ENCODE data around the gene LRRFIP1. TPM values are rescaled to one million over a fixed set of nuclear protein-coding genes. Genes with fewer than 3 reads are reported as not detected.

Gene LRRFIP1
- total and polyA plus RNA-seq, 2 of the 13 experiments (the other 11 are each of a cell fraction or from before 2014, with no cell fraction given): 15.9 to 40.5 TPM

- Histone ChIP-seq H3K9ac (ENCODE audit: insufficient read depth, low read depth, low read length) (no peak within 1 kb of the TSS), H3K27ac (ENCODE audit: extremely low read length, insufficient read depth, low read length) (no peak within 1 kb of the TSS), H4K20me1 (ENCODE audit: insufficient read depth, low read length) (no peaks in the 10 kb centered on the region), H3K4me1 (ENCODE audit: insufficient read depth, low read length) (no peaks in the 10 kb centered on the region), H3K79me2 (ENCODE audit: insufficient read depth, low read length) (no peaks in the 10 kb centered on the region), H3K4me2 (ENCODE audit: low read depth, low read length) (no peak within 1 kb of the TSS), H3K36me3 (replicated peaks in 1 of 2; ENCODE audit: control insufficient read depth in 1 of 2, insufficient read depth in 2 of 2, low read length in 2 of 2) (no peaks in the 10 kb centered on the region), H3K9me3 (ENCODE audit: low read length) (no peaks in the 10 kb centered on the region), H2AFZ (ENCODE audit: low read length) (no peak within 1 kb of the TSS), H3K4me3 (replicated peaks in 1 of 3; ENCODE audit: insufficient read depth in 1 of 3, low read depth in 2 of 3, low read length in 3 of 3) (no peak within 1 kb of the TSS), H3K27me3 (ENCODE audit: control insufficient read depth in 1 of 2, insufficient read depth in 2 of 2, low read length in 2 of 2) (peaks cover 0 to 4% of the 10 kb centered on the region in 2 experiments; a peak in 1 of 5 replicates)
- DNase-seq (ENCODE audit: low spot score) (no peak), ATAC-seq (no peak), FAIRE-seq (no peak)
- ChIA-PET CTCF (ENCODE audit: low intra/inter-chr PET ratio, low total read pairs) (no interaction called here), POLR2A (no interaction called here)
- 91% methylated on average over 84 of the region's 84 CpGs for WGBS (ENCODE audit: low lambda C conversion rate)
- TF ChIP-seq ARHGAP35 (CRISPR knock-in tag; IDR thresholded peaks at IDR 0.05; ENCODE audit: borderline replicate concordance): no peak
- no peak for TF ChIP-seq DR1 (CRISPR knock-in tag; IDR thresholded peaks at IDR 0.05)
- intact Hi-C loops (cut with micrococcal nuclease; ENCODE audit: unreplicated experiment) (no loop called here), in situ Hi-C loops (cut with HindIII; ENCODE audit: extremely low pct_ligation_motif_present, low pct_unique_long_range_greater_than_20kb) (no loop called here)
- no TSS peak for BruUV-seq (replicated peaks)
Observed at GRCh38 chr2:237798236-237799059, 171.1 kb downstream of the LRRFIP1 start, which contains the start of gene RBM44. Gene RBM44, plus strand, starts transcription at chr2:237798779. Its CDS starts 14,831 bp downstream, at chr2:237813610.

DNA sequence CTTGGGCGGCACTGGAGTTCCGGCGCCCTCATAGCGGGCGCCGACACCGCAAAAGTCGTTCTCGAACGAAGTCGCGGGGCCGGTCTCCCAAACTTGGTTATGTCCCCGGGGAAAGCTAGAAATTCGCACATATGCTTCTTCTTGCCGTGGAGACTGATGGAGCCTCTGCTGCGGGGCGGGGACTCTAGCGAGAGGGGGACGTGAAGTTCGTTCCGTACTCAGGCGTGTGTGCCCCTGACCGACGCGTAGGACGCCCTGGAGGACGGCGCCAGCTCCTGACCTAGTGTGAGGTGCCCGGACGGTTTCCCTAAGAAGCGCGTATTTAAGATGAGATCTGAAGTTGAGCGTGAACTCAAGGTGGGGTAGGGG, 171.7 kb downstream of the LRRFIP1 start:
- no peak for DNase-seq (ENCODE audit: low spot score)
- no peak overlapping the region for H2AFZ ChIP-seq (ENCODE audit: low read length)
- H3K4me1 ChIP-seq (ENCODE audit: insufficient read depth, low read length): no peaks in the 10 kb centered on the region
- no peak overlapping the region for H3K4me2 ChIP-seq (ENCODE audit: low read depth, low read length)
- H3K27ac ChIP-seq (ENCODE audit: extremely low read length, insufficient read depth, low read length): no peak overlapping the region
- POLR2A ChIA-PET: no interaction called here
- peaks cover 0 to 4% of the 10 kb centered on the region in 2 experiments; a peak in 1 of 5 replicates for H3K27me3 ChIP-seq (ENCODE audit: control insufficient read depth in 1 of 2, insufficient read depth in 2 of 2, low read length in 2 of 2)
- H3K9ac ChIP-seq (ENCODE audit: insufficient read depth, low read depth, low read length): no peak overlapping the region
- no peaks in the 10 kb centered on the region for H4K20me1 ChIP-seq (ENCODE audit: insufficient read depth, low read length)
- H3K79me2 ChIP-seq (ENCODE audit: insufficient read depth, low read length): no peaks in the 10 kb centered on the region
- in situ Hi-C loops (cut with HindIII; ENCODE audit: extremely low pct_ligation_motif_present, low pct_unique_long_range_greater_than_20kb) (no loop called here), intact Hi-C loops (cut with micrococcal nuclease; ENCODE audit: unreplicated experiment) (no loop called here)
- 90% methylated on average over 34 of the region's 34 CpGs for WGBS (ENCODE audit: low lambda C conversion rate)
- CTCF ChIA-PET (ENCODE audit: low intra/inter-chr PET ratio, low total read pairs): no interaction called here
- no peak overlapping the region for H3K4me3 ChIP-seq (replicated peaks in 1 of 3; ENCODE audit: insufficient read depth in 1 of 3, low read depth in 2 of 3, low read length in 3 of 3)
- no peaks in the 10 kb centered on the region for H3K36me3 ChIP-seq (replicated peaks in 1 of 2; ENCODE audit: control insufficient read depth in 1 of 2, insufficient read depth in 2 of 2, low read length in 2 of 2)
- no peak for ATAC-seq
- FAIRE-seq: no peak
- no TSS peak for BruUV-seq (replicated peaks)
- H3K9me3 ChIP-seq (ENCODE audit: low read length): no peaks in the 10 kb centered on the region
- no peak for TF ChIP-seq ZNF780A (CRISPR knock-in tag; IDR thresholded peaks at IDR 0.05)
- TF ChIP-seq FOXO4 (CRISPR knock-in tag; conservative IDR thresholded peaks at IDR 0.05): no peak
- no peak for TF ChIP-seq ZNF564 (CRISPR knock-in tag; IDR thresholded peaks at IDR 0.05)
- TF ChIP-seq RELA (CRISPR knock-in tag; IDR thresholded peaks at IDR 0.05): no peak
- TF ChIP-seq EEA1 (CRISPR knock-in tag; IDR thresholded peaks at IDR 0.05; ENCODE audit: borderline replicate concordance): no peak
- TF ChIP-seq TARDBP (CRISPR knock-in tag; IDR thresholded peaks at IDR 0.05): no peak
- no peak for TF ChIP-seq MEIS1 (CRISPR knock-in tag; IDR thresholded peaks at IDR 0.05; ENCODE audit: borderline replicate concordance)
- TF ChIP-seq, protein P1, sequence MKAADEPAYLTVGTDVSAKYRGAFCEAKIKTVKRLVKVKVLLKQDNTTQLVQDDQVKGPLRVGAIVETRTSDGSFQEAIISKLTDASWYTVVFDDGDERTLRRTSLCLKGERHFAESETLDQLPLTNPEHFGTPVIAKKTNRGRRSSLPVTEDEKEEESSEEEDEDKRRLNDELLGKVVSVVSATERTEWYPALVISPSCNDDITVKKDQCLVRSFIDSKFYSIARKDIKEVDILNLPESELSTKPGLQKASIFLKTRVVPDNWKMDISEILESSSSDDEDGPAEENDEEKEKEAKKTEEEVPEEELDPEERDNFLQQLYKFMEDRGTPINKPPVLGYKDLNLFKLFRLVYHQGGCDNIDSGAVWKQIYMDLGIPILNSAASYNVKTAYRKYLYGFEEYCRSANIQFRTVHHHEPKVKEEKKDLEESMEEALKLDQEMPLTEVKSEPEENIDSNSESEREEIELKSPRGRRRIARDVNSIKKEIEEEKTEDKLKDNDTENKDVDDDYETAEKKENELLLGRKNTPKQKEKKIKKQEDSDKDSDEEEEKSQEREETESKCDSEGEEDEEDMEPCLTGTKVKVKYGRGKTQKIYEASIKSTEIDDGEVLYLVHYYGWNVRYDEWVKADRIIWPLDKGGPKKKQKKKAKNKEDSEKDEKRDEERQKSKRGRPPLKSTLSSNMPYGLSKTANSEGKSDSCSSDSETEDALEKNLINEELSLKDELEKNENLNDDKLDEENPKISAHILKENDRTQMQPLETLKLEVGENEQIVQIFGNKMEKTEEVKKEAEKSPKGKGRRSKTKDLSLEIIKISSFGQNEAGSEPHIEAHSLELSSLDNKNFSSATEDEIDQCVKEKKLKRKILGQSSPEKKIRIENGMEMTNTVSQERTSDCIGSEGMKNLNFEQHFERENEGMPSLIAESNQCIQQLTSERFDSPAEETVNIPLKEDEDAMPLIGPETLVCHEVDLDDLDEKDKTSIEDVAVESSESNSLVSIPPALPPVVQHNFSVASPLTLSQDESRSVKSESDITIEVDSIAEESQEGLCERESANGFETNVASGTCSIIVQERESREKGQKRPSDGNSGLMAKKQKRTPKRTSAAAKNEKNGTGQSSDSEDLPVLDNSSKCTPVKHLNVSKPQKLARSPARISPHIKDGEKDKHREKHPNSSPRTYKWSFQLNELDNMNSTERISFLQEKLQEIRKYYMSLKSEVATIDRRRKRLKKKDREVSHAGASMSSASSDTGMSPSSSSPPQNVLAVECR (CRISPR knock-in tag; IDR thresholded peaks at IDR 0.05; ENCODE audit: borderline replicate concordance): no peak
- no peak for TF ChIP-seq ZNF558 (CRISPR knock-in tag; IDR thresholded peaks at IDR 0.05; ENCODE audit: borderline replicate concordance)

Data from HepG2 (cell line).